ENCODE measurements around the gene SSRP1. TPM values are rescaled to one million over a fixed set of nuclear protein-coding genes. Genes with fewer than 3 reads are reported as not detected.

The SSRP1 gene
- total RNA-seq, 1 donor from 2014 or later = 62.2 TPM

GRCh38 chr11:57376095-57377090 is 40.7 kb upstream of the SSRP1 start:
- Histone ChIP-seq H3K36me3 (no peaks in the 10 kb centered on the region), H3K4me1 (no peaks in the 10 kb centered on the region), H3K4me3 (no peak overlapping the region), H3K27me3 (ENCODE audit: low read depth) (no peaks in the 10 kb centered on the region), H3K9me3 (no peaks in the 10 kb centered on the region), H3K27ac (no peak overlapping the region)
- intact Hi-C loops (cut with DNase I) = no loop called here
- ATAC-seq (no peak), DNase-seq (no peak)
- TF ChIP-seq CTCF (IDR thresholded peaks at IDR 0.05) = no peak

DNA sequence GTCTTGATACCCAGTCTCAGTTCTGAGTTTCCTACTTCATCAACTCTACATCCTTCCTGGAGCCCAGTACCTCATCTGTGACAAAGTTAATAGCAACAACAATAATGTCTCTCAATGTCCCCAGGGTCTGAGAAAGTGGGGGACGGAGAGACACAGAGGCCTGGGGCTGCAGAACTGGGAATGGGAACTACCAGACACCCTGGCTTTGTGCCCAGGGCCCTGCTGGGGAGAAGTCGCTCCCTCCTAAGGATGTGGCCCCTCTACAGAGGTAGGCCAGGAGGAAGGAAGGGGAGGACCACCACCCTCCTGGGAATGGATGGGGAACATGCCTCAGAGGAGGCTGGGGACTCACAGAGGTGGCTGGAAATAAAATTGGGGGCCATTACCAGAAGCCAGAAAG is 39.8 kb upstream of the SSRP1 start:
- intact Hi-C loops (cut with DNase I) = no loop called here
- H3K4me3 ChIP-seq = no peak overlapping the region
- no peak overlapping the region for H3K27ac ChIP-seq
- DNase-seq (no peak), ATAC-seq (no peak)
- no peaks in the 10 kb centered on the region for H3K27me3 ChIP-seq (ENCODE audit: low read depth)
- no peaks in the 10 kb centered on the region for H3K4me1 ChIP-seq
- no peak for TF ChIP-seq CTCF (IDR thresholded peaks at IDR 0.05)
- H3K9me3 ChIP-seq = no peaks in the 10 kb centered on the region
- H3K36me3 ChIP-seq = no peaks in the 10 kb centered on the region

DNA sequence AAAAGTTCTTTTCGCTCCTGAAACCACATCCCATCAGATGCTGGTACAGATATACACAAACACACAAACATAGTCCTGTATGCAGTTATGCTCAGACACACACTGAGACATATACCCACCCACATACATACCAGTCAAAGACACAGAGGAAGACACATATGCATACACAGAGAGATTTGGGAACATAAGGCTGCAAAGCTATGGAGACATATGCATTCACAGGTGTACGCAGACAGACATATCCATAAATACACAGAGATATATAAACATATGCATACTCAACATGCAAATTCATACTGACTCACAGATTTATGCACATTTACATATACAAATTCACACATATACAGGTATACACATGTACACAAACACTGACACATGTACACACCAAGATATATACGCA is 39.3 kb upstream of the SSRP1 start:
- TF ChIP-seq CTCF (IDR thresholded peaks at IDR 0.05) = no peak

GRCh38 chr11:57373146-57373545 is 37.5 kb upstream of the SSRP1 start:
- intact Hi-C loops (cut with DNase I) = no loop called here
- DNase-seq (no peak), ATAC-seq (no peak)
- Histone ChIP-seq H3K27me3 (ENCODE audit: low read depth) (no peaks in the 10 kb centered on the region), H3K9me3 (no peaks in the 10 kb centered on the region), H3K36me3 (no peaks in the 10 kb centered on the region), H3K4me1 (no peaks in the 10 kb centered on the region), H3K27ac (no peak overlapping the region), H3K4me3 (no peak overlapping the region)
- no peak for TF ChIP-seq CTCF (IDR thresholded peaks at IDR 0.05)

More for the DNA sequence above, 39.3 kb upstream of the SSRP1 start:
- no peaks in the 10 kb centered on the region for H3K27me3 ChIP-seq (ENCODE audit: low read depth)
- no peaks in the 10 kb centered on the region for H3K4me1 ChIP-seq
- intact Hi-C loops (cut with DNase I) = no loop called here
- ATAC-seq (no peak), DNase-seq (no peak)
- no peaks in the 10 kb centered on the region for H3K36me3 ChIP-seq
- H3K9me3 ChIP-seq = no peaks in the 10 kb centered on the region
- no peak overlapping the region for H3K27ac ChIP-seq
- no peak overlapping the region for H3K4me3 ChIP-seq

DNA sequence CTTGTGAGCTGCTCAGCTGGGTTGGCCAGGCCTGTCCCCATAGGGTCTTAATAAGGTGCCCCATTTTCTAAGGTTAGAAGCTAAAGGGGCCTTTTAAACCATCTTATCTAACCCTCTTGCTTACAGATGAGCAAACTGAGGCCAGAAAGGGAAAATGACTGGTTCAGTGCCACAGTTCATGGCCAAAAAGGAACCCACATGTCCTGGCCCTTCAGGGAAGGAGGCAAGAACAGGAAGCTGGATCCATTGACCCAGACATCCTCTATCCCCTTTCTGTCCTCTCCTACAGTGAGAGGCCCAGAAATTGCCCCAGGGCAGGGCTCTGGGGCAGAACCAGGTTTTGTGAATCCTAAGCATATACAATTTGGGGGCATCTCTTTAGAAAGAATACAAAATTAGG is 35.2 kb upstream of the SSRP1 start:
- ATAC-seq (no peak), DNase-seq (no peak)
- TF ChIP-seq CTCF (IDR thresholded peaks at IDR 0.05) = no peak

More for the DNA sequence above, 35.2 kb upstream of the SSRP1 start:
- Histone ChIP-seq H3K27ac (no peak overlapping the region), H3K4me3 (no peak overlapping the region), H3K27me3 (ENCODE audit: low read depth) (no peaks in the 10 kb centered on the region), H3K9me3 (no peaks in the 10 kb centered on the region), H3K36me3 (no peaks in the 10 kb centered on the region), H3K4me1 (no peaks in the 10 kb centered on the region)
- intact Hi-C loops (cut with DNase I) = no loop called here
